Astrocyte (in vitro differentiated cells and primary cell): Measurements from ENCODE around the gene STK32B.

Source experiments
- CTCF ChIP-seq: IDR thresholded peaks from 2 replicates; pipeline ENCODE4 v1.5.1; 2011; ENCODE audit warnings: low read depth, mild to moderate bottlenecking, inconsistent platforms, low read length, moderate library complexity; ENCODE audit not compliant: insufficient read depth
- EZH2 ChIP-seq: IDR thresholded peaks from 2 replicates; pipeline ENCODE4 v1.6.1; 2012; ENCODE audit warnings: mild to moderate bottlenecking, low read length, inconsistent platforms; ENCODE audit not compliant: insufficient read depth

GRCh38 chr4:5037553-5038551, 13.4 kb upstream of the STK32B start:
- TF ChIP-seq CTCF (no peak), EZH2 (no peak)
